CD14-positive monocyte (primary cell): Measurements from ENCODE around the gene IDH2. TPM values are rescaled to one million over a fixed set of nuclear protein-coding genes. Genes with fewer than 3 reads are reported as not detected.
A peak's percentile ranks its signal among the peaks of the same experiment; 100 is the strongest.

Experiments used
- DNase-seq, 3 donors: peaks; one replicate each; pipeline ENCODE4 v3.0.0-alpha.2; 2011 to 2022
- H2AFZ ChIP-seq: 2 replicates; pipeline ENCODE4 v1.6.0; 2012; ENCODE audit warnings: mild to moderate bottlenecking, low read depth, low read length, inconsistent platforms; ENCODE audit not compliant: insufficient read depth, poor library complexity, severe bottlenecking
- H3K27ac ChIP-seq, 2 donors: 1 replicate in 1 of 2; 2 replicates in 1 of 2; pipeline ENCODE4 v1.5.1; 2012 to 2013; ENCODE audit warnings: low read length in 2 of 2, control low read depth in 1 of 2, inconsistent platforms in 1 of 2, low read depth in 1 of 2, mild to moderate bottlenecking in 1 of 2
- H3K27me3 ChIP-seq, 2 donors: one replicate each; pipeline versions ENCODE4 v1.6.0 to v1.6.1; 2011 to 2013; ENCODE audit warnings: low read length in 2 of 2; ENCODE audit not compliant: control insufficient read depth in 2 of 2, insufficient read depth in 2 of 2
- H3K36me3 ChIP-seq, 2 donors: replicated peaks in 1 of 2; 1 replicate in 1 of 2; 2 replicates in 1 of 2; pipeline versions ENCODE4 v1.5.1 to v1.6.1; 2012 to 2013; ENCODE audit warnings: low read length in 2 of 2, control low read depth in 1 of 2, inconsistent platforms in 1 of 2, mild to moderate bottlenecking in 1 of 2; ENCODE audit not compliant: insufficient read depth in 2 of 2, control insufficient read depth in 1 of 2
- H3K4me1 ChIP-seq, 2 donors: 1 replicate in 1 of 2; 2 replicates in 1 of 2; pipeline versions ENCODE4 v1.5.1 to v1.6.1; 2012 to 2013; ENCODE audit warnings: low read length in 2 of 2, control low read depth in 1 of 2, inconsistent platforms in 1 of 2, mild to moderate bottlenecking in 1 of 2, moderate library complexity in 1 of 2; ENCODE audit not compliant: insufficient read depth in 2 of 2, control insufficient read depth in 1 of 2
- H3K4me2 ChIP-seq: replicated peaks from 2 replicates; pipeline ENCODE3; 2012; ENCODE audit warnings: low read length, moderate library complexity, mild to moderate bottlenecking; ENCODE audit not compliant: poor library complexity, severe bottlenecking; ENCODE audit errors: extremely low read depth
- H3K4me3 ChIP-seq, 3 experiments: fragments of 200-600 bp in 1 of 3; sonication (generic) in 1 of 3; replicated peaks in 1 of 3; 1 replicate in 2 of 3; 2 replicates in 1 of 3; pipeline ENCODE4 v1.5.1; 2011 to 2013; ENCODE audit warnings: low read length in 3 of 3, mild to moderate bottlenecking in 3 of 3, control low read depth in 2 of 3, low read depth in 2 of 3, inconsistent platforms in 1 of 3, moderate library complexity in 1 of 3
- H3K79me2 ChIP-seq: 2 replicates; pipeline ENCODE4 v1.6.0; 2012; ENCODE audit warnings: mild to moderate bottlenecking, control low read depth, inconsistent platforms, low read length, moderate library complexity; ENCODE audit not compliant: insufficient read depth
- H3K9ac ChIP-seq: 2 replicates; pipeline ENCODE4 v1.6.0; 2017; ENCODE audit warnings: low read length, mild to moderate bottlenecking; ENCODE audit not compliant: insufficient read depth, poor library complexity, severe bottlenecking
- H3K9me3 ChIP-seq, 2 donors: replicated peaks in 1 of 2; 1 replicate in 1 of 2; 2 replicates in 1 of 2; pipeline versions ENCODE4 v1.5.1 to v1.6.1; 2012 to 2013; ENCODE audit warnings: low read length in 2 of 2, control low read depth in 1 of 2; ENCODE audit not compliant: control insufficient read depth in 1 of 2, insufficient read depth in 1 of 2
- H4K20me1 ChIP-seq: 2 replicates; pipeline ENCODE4 v1.6.0; 2012; ENCODE audit warnings: mild to moderate bottlenecking, low read length, control low read depth, moderate library complexity; ENCODE audit not compliant: insufficient read depth
- H3K27ac Mint-ChIP-seq, 7 donors: one replicate each; pipeline ENCODE4 v1.8.0; 2020; ENCODE audit warnings: mild to moderate bottlenecking in 7 of 7, mixed read lengths in 7 of 7, moderate library complexity in 6 of 7, inconsistent platforms in 2 of 7
- H3K27me3 Mint-ChIP-seq, 3 donors: one replicate each; pipeline ENCODE4 v1.8.0; 2021 to 2022; ENCODE audit warnings: low read depth in 3 of 3, mild to moderate bottlenecking in 3 of 3, mixed read lengths in 3 of 3, moderate library complexity in 3 of 3, inconsistent platforms in 1 of 3
- H3K36me3 Mint-ChIP-seq, 2 donors: one replicate each; pipeline ENCODE4 v1.8.0; 2020; ENCODE audit warnings: mixed read lengths in 2 of 2, inconsistent platforms in 1 of 2, mild to moderate bottlenecking in 1 of 2
- H3K4me1 Mint-ChIP-seq: one replicate; pipeline ENCODE4 v1.8.0; 2020; ENCODE audit warnings: mild to moderate bottlenecking, mixed read lengths
- H3K4me3 Mint-ChIP-seq, 2 donors: one replicate each; pipeline ENCODE4 v1.8.0; 2020; ENCODE audit warnings: mild to moderate bottlenecking in 2 of 2, mixed read lengths in 2 of 2, moderate library complexity in 1 of 2
- H3K9me3 Mint-ChIP-seq, 7 donors: one replicate each; pipeline ENCODE4 v1.8.0; 2020 to 2022; ENCODE audit warnings: mixed read lengths in 7 of 7, mild to moderate bottlenecking in 6 of 7, moderate library complexity in 6 of 7, inconsistent platforms in 2 of 7
- whole genome bisulfite sequencing: methylation state at CpG from one replicate; pipeline ENCODE4 v1.1.5; 2013; ENCODE audit warnings: missing lambda C conversion rate; ENCODE audit not compliant: insufficient coverage; 5-methylcytosine and 5-hydroxymethylcytosine counted together
- intact Hi-C, 2 donors: fragments of 100-400 bp; cut with micrococcal nuclease; formaldehyde crosslinking; loops; one replicate each; pipeline versions ENCODE4 v1.15.0 to v1.15.1; 2023
- polyA plus RNA-seq, 3 donors: library from polyadenylated mRNA; depleted of rRNA in 1 of 3; unstranded in 2 of 3; stranded (reverse) in 1 of 3; fragments of 300-500 nt in 2 of 3; fragments of >200 nt in 1 of 3; fragmentation: Illumina TruSeq in 2 of 3; gene quantifications; 1 replicate in 2 of 3; 2 replicates in 1 of 3; pipeline ENCODE4 v1.2.3, GENCODE V29; 2012 to 2021
- TF ChIP-seq, protein P1 (sequence below): fragments of 200-600 bp; IDR thresholded peaks from one replicate; pipeline ENCODE4 v1.8.0; 2022; ENCODE audit warnings: antibody characterized with exemption, mild to moderate bottlenecking

The IDH2 gene
- polyA plus RNA-seq, 3 donors, result 40.6 to 115 (median 82.2) TPM

DNA sequence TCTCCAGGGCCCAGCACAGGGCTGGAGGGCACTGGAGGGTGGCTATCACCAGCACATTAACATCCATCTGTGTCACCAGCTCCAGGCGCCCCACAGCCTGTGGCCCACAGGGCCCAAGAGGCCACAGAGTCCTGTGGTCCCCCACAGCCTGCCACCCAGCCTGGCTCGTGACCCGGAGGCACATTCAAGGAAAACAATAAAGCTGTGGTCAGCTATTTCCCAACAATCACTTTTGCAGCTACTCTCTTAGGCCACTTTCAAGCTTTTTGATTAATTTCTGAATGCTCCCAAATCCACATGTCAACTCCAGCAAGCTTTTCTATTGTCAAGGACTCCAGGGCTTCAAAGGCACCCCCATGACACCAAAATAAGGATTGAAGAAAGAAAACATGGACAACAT lies 16.7 kb downstream of the IDH2 start:
- TF ChIP-seq, protein P1, sequence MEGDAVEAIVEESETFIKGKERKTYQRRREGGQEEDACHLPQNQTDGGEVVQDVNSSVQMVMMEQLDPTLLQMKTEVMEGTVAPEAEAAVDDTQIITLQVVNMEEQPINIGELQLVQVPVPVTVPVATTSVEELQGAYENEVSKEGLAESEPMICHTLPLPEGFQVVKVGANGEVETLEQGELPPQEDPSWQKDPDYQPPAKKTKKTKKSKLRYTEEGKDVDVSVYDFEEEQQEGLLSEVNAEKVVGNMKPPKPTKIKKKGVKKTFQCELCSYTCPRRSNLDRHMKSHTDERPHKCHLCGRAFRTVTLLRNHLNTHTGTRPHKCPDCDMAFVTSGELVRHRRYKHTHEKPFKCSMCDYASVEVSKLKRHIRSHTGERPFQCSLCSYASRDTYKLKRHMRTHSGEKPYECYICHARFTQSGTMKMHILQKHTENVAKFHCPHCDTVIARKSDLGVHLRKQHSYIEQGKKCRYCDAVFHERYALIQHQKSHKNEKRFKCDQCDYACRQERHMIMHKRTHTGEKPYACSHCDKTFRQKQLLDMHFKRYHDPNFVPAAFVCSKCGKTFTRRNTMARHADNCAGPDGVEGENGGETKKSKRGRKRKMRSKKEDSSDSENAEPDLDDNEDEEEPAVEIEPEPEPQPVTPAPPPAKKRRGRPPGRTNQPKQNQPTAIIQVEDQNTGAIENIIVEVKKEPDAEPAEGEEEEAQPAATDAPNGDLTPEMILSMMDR, result no peak
- H3K9me3 ChIP-seq, result no peaks in the 10 kb centered on the region
- H3K27ac Mint-ChIP-seq, result peak overlapping the region in 6 of 7 donors; percentile 1 to 84 (median 38)
- peaks cover 6% of the 10 kb centered on the region for H4K20me1 ChIP-seq
- peaks cover under 1% of the 10 kb centered on the region for H3K79me2 ChIP-seq
- H3K9me3 Mint-ChIP-seq, result no peaks in the 10 kb centered on the region
- H3K4me3 ChIP-seq, result no peak overlapping the region
- H3K36me3 Mint-ChIP-seq, result peaks cover 60 to 88% of the 10 kb centered on the region in 2 donors
- intact Hi-C loops, result loop anchor here (5.0 kb wide), 3 partner anchors 188 to 348 kb away; no protein-coding TSS in a partner anchor
- peak overlapping the region; percentile 30 for H3K9ac ChIP-seq
- H3K27me3 ChIP-seq, result no peaks in the 10 kb centered on the region
- H3K27me3 Mint-ChIP-seq, result peaks cover 0 to 3% (median 2%) of the 10 kb centered on the region in 3 donors
- peaks cover 55 to 75% of the 10 kb centered on the region in 2 donors for H3K36me3 ChIP-seq
- H2AFZ ChIP-seq, result no peak overlapping the region
- H3K4me1 ChIP-seq, result peaks cover 9 to 25% of the 10 kb centered on the region in 2 donors
- no peak for DNase-seq
- WGBS, result 68% methylated on average over 3 of the region's 3 CpGs
- peak overlapping the region; percentile 38 to 72 for H3K27ac ChIP-seq
- peaks cover 20% of the 10 kb centered on the region for H3K4me1 Mint-ChIP-seq
- no peak overlapping the region for H3K4me2 ChIP-seq
- H3K4me3 Mint-ChIP-seq, result no peak overlapping the region

DNA sequence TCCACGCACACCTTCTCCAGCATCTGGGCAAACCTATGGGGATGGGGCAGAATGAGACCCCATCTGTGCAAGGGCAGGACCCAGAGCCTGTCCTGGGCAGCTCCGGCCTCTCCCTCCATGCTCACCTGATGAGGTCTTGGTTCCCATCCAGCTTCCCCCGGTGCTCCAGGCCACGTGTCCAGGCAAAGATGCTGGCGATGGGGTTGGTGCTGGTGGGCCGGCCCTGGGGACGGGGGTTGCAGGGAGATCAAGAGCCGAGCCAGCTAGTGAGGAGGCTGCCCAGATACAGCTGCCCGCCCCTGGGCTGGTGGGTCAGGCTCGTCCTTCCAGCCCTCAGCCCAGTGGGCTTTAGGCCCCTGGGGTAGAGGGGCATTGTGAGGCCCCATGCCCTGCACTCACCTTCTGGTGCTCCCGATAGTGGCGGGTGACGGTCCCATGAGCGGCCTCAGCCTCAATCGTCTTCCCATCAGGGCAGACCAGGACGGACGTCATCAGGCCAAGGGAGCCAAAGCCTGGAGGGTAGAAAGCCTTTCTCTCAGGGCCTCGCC lies 17.3 kb downstream of the IDH2 start:
- Histone ChIP-seq H3K27ac (peak overlapping the region; percentile 38 to 72), H3K36me3 (peaks cover 55 to 75% of the 10 kb centered on the region in 2 donors), H3K4me3 (no peak overlapping the region), H3K9me3 (no peaks in the 10 kb centered on the region), H3K9ac (peak overlapping the region; percentile 30), H3K27me3 (no peaks in the 10 kb centered on the region), H4K20me1 (peaks cover 12% of the 10 kb centered on the region), H3K79me2 (no peaks in the 10 kb centered on the region), H2AFZ (no peak overlapping the region), H3K4me2 (no peak overlapping the region), H3K4me1 (peaks cover 9 to 25% of the 10 kb centered on the region in 2 donors)
- DNase-seq, result no peak
- Mint-ChIP-seq H3K4me1 (peaks cover 20% of the 10 kb centered on the region), H3K9me3 (no peaks in the 10 kb centered on the region), H3K27me3 (peaks cover 0 to 2% (median 2%) of the 10 kb centered on the region in 3 donors), H3K36me3 (peaks cover 59 to 88% of the 10 kb centered on the region in 2 donors), H3K4me3 (no peak overlapping the region), H3K27ac (peak overlapping the region in 4 of 7 donors; percentile 8 to 74 (median 48))
- intact Hi-C loops, result loop anchor here (5.0 kb wide), 3 partner anchors 188 to 348 kb away; no protein-coding TSS in a partner anchor
- 96% methylated on average over 14 of the region's 18 CpGs for WGBS
- TF ChIP-seq, protein P1, result no peak
